SK-N-SH treated with all-trans-retinoic acid at 6 μM for 48 hours (cell line): ENCODE results near the gene TTLL10.

Source experiments
- ARNTL ChIP-seq: fragments of 450-650 bp; formaldehyde crosslinking; IDR thresholded peaks from 2 replicates; pipeline ENCODE4 v1.5.0; 2020; ENCODE audit warnings: low read depth, mild to moderate bottlenecking, moderate library complexity, borderline replicate concordance
- CREB5 ChIP-seq: fragments of 250-450 bp; sonication (Bioruptor Pico); IDR thresholded peaks from 2 replicates; pipeline ENCODE4 v1.5.1; 2020; ENCODE audit warnings: low read depth, mild to moderate bottlenecking, moderate library complexity
- OSR1 ChIP-seq: fragments of 250-450 bp; sonication (Bioruptor Pico); IDR thresholded peaks from 2 replicates; pipeline ENCODE4 v1.8.0; 2022; ENCODE audit warnings: moderate library complexity, mild to moderate bottlenecking, inconsistent platforms
- PPARA ChIP-seq: fragments of 250-450 bp; sonication (Bioruptor Pico); IDR thresholded peaks from 2 replicates; pipeline ENCODE4 v1.5.0; 2020; ENCODE audit warnings: mild to moderate bottlenecking, borderline replicate concordance
- SNAI2 ChIP-seq: fragments of 250-450 bp; sonication (Bioruptor Pico); IDR thresholded peaks from 2 replicates; pipeline ENCODE4 v1.5.0; 2020; ENCODE audit warnings: mild to moderate bottlenecking, moderate library complexity
- TOX ChIP-seq: fragments of 250-450 bp; sonication (Bioruptor Pico); IDR thresholded peaks from 2 replicates; pipeline ENCODE4 v1.8.0; 2021; ENCODE audit warnings: mild to moderate bottlenecking, moderate library complexity, borderline replicate concordance
- ZFP3 ChIP-seq: fragments of 250-450 bp; sonication (Bioruptor Pico); IDR thresholded peaks from 2 replicates; pipeline ENCODE4 v1.5.0; 2020; ENCODE audit warnings: mild to moderate bottlenecking, moderate library complexity
- ZFP30 ChIP-seq: fragments of 450-650 bp; formaldehyde crosslinking; IDR thresholded peaks from 2 replicates; pipeline ENCODE4 v1.5.0; 2022; ENCODE audit warnings: mild to moderate bottlenecking, moderate library complexity
- ZNF70 ChIP-seq: fragments of 450-650 bp; formaldehyde crosslinking; IDR thresholded peaks from 2 replicates; pipeline ENCODE4 v1.5.0; 2020; ENCODE audit warnings: mild to moderate bottlenecking, moderate library complexity
- ZNF8 ChIP-seq: fragments of 450-650 bp; formaldehyde crosslinking; IDR thresholded peaks from 2 replicates; pipeline ENCODE4 v1.5.0; 2020; ENCODE audit warnings: mild to moderate bottlenecking, moderate library complexity

GRCh38 chr1:1239227-1239613 is 65.5 kb downstream of the TTLL10 start:
- TF ChIP-seq PPARA (no peak), TOX (CRISPR knock-in tag) (no peak), ZNF8 (CRISPR knock-in tag) (no peak), ZFP30 (no peak), SNAI2 (CRISPR knock-in tag) (no peak), ZNF70 (CRISPR knock-in tag) (no peak), CREB5 (CRISPR knock-in tag) (no peak), ZFP3 (no peak), ARNTL (CRISPR knock-in tag) (no peak), OSR1 (no peak)
